ENCODE measurements around the gene TMEM229B.

TMEM229B gene

GRCh38 chr14:67449096-67449495 lies 39.4 kb downstream of the TMEM229B start:
- H3K4me3 ChIP-seq (ENCODE audit: low read length) = no peak overlapping the region
- TF ChIP-seq EZH2phosphoT487 (IDR thresholded peaks at IDR 0.05; ENCODE audit: low read depth) = no peak
- no peak for TF ChIP-seq CTCF (IDR thresholded peaks at IDR 0.05; ENCODE audit: low read depth, low read length)

GRCh38 chr14:67447033-67447381 lies 41.5 kb downstream of the TMEM229B start:
- no peaks in the 10 kb centered on the region for H3K4me1 ChIP-seq (ENCODE audit: low read length)
- no peak overlapping the region for H3K4me3 ChIP-seq (ENCODE audit: low read length)
- no peak overlapping the region for H3K27ac ChIP-seq (ENCODE audit: low read length)
- peaks cover 45% of the 10 kb centered on the region for H3K27me3 ChIP-seq (ENCODE audit: low read depth, low read length)
- no peak overlapping the region for H2AFZ ChIP-seq (ENCODE audit: low read depth, low read length)
- H3K79me2 ChIP-seq (ENCODE audit: low read length) = no peaks in the 10 kb centered on the region
- no peak overlapping the region for H3K4me2 ChIP-seq (ENCODE audit: low read length)
- H3K9me3 ChIP-seq (ENCODE audit: insufficient read depth, low read length) = no peaks in the 10 kb centered on the region
- H3K36me3 ChIP-seq (replicated peaks; ENCODE audit: low read depth, low read length) = no peaks in the 10 kb centered on the region
- no peaks in the 10 kb centered on the region for H4K20me1 ChIP-seq (ENCODE audit: insufficient read depth, low read length)
- no peak for TF ChIP-seq EZH2phosphoT487 (IDR thresholded peaks at IDR 0.05; ENCODE audit: low read depth)
- no peak for TF ChIP-seq CTCF (IDR thresholded peaks at IDR 0.05; ENCODE audit: low read depth, low read length)
- no peak overlapping the region for H3K9ac ChIP-seq (ENCODE audit: low read length)

More at GRCh38 chr14:67449096-67449495, 39.4 kb downstream of the TMEM229B start:
- H3K9ac ChIP-seq (ENCODE audit: low read length) = no peak overlapping the region
- no peaks in the 10 kb centered on the region for H4K20me1 ChIP-seq (ENCODE audit: insufficient read depth, low read length)
- H3K9me3 ChIP-seq (ENCODE audit: insufficient read depth, low read length) = no peaks in the 10 kb centered on the region
- H3K4me2 ChIP-seq (ENCODE audit: low read length) = no peak overlapping the region
- no peak overlapping the region for H3K27ac ChIP-seq (ENCODE audit: low read length)
- H3K36me3 ChIP-seq (replicated peaks; ENCODE audit: low read depth, low read length) = no peaks in the 10 kb centered on the region
- H2AFZ ChIP-seq (ENCODE audit: low read depth, low read length) = no peak overlapping the region
- H3K4me1 ChIP-seq (ENCODE audit: low read length) = no peaks in the 10 kb centered on the region
- peaks cover 36% of the 10 kb centered on the region for H3K27me3 ChIP-seq (ENCODE audit: low read depth, low read length)
- H3K79me2 ChIP-seq (ENCODE audit: low read length) = no peaks in the 10 kb centered on the region

GRCh38 chr14:67446371-67447032 lies 42.0 kb downstream of the TMEM229B start:
- Histone ChIP-seq H3K79me2 (ENCODE audit: low read length) (no peaks in the 10 kb centered on the region), H4K20me1 (ENCODE audit: insufficient read depth, low read length) (no peaks in the 10 kb centered on the region), H3K4me2 (ENCODE audit: low read length) (no peak overlapping the region), H3K9me3 (ENCODE audit: insufficient read depth, low read length) (no peaks in the 10 kb centered on the region), H3K27ac (ENCODE audit: low read length) (no peak overlapping the region), H3K27me3 (ENCODE audit: low read depth, low read length) (peaks cover 45% of the 10 kb centered on the region), H3K36me3 (replicated peaks; ENCODE audit: low read depth, low read length) (no peaks in the 10 kb centered on the region), H3K4me3 (ENCODE audit: low read length) (no peak overlapping the region), H2AFZ (ENCODE audit: low read depth, low read length) (no peak overlapping the region), H3K9ac (ENCODE audit: low read length) (no peak overlapping the region), H3K4me1 (ENCODE audit: low read length) (no peaks in the 10 kb centered on the region)
- TF ChIP-seq CTCF (IDR thresholded peaks at IDR 0.05; ENCODE audit: low read depth, low read length) = no peak
- TF ChIP-seq EZH2phosphoT487 (IDR thresholded peaks at IDR 0.05; ENCODE audit: low read depth) = no peak

- H3K27ac ChIP-seq (ENCODE audit: low read length) = no peak overlapping the region
- no peaks in the 10 kb centered on the region for H3K36me3 ChIP-seq (replicated peaks; ENCODE audit: low read depth, low read length)
- no peak overlapping the region for H3K9ac ChIP-seq (ENCODE audit: low read length)
- peaks cover 45% of the 10 kb centered on the region for H3K27me3 ChIP-seq (ENCODE audit: low read depth, low read length)
- no peak overlapping the region for H2AFZ ChIP-seq (ENCODE audit: low read depth, low read length)
- H3K9me3 ChIP-seq (ENCODE audit: insufficient read depth, low read length) = no peaks in the 10 kb centered on the region
- no peaks in the 10 kb centered on the region for H4K20me1 ChIP-seq (ENCODE audit: insufficient read depth, low read length)
- H3K4me1 ChIP-seq (ENCODE audit: low read length) = no peaks in the 10 kb centered on the region
- no peak overlapping the region for H3K4me3 ChIP-seq (ENCODE audit: low read length)
- H3K4me2 ChIP-seq (ENCODE audit: low read length) = no peak overlapping the region
- H3K79me2 ChIP-seq (ENCODE audit: low read length) = no peaks in the 10 kb centered on the region
- TF ChIP-seq EZH2phosphoT487 (IDR thresholded peaks at IDR 0.05; ENCODE audit: low read depth) = no peak
- no peak for TF ChIP-seq CTCF (IDR thresholded peaks at IDR 0.05; ENCODE audit: low read depth, low read length)
Measured at GRCh38 chr14:67444395-67444794, 44.1 kb downstream of the TMEM229B start.

Data from OCI-LY3 (cell line).